Measurements from ENCODE around the gene VHLL.
A peak's percentile ranks its signal among the peaks of the same experiment; 100 is the strongest.

The VHLL gene

DNA sequence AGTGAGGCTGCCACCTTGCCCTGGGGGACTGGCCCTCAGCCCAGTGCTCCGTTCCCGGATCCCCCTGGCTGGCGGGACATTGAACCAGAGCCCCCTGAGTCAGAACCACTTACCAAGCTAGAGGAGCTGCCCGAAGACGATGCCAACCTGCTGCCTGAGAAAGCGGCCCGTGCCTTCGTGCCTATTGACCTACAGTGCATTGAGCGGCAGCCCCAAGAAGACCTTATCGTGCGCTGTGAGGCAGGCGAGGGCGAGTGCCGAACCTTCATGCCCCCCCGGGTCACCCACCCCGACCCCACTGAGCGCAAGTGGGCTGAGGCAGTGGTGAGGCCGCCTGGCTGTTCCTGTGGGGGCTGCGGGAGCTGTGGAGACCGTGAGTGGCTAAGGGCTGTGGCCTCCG lies 13.7 kb downstream of the VHLL start:
- H3K4me3 ChIP-seq (ENCODE audit: low read depth, low read length) = no peak overlapping the region
- CTCF ChIA-PET = interaction anchor here (1.2 to 1.6 kb wide), 3 partner anchors 34 to 60 kb away, joined by 3 to 4 read pairs (median 3); no protein-coding TSS in a partner anchor
- POLR2A ChIA-PET = interaction anchor here (0.6 to 1.2 kb wide), 3 partner anchors 10 to 68 kb away, joined by 4 to 6 read pairs (median 4); no protein-coding TSS in a partner anchor
- no peak for DNase-seq (ENCODE audit: low read depth, low spot score)
- TF ChIP-seq CTCF (IDR thresholded peaks at IDR 0.05; ENCODE audit: insufficient read depth, low read length, missing control alignments) = no peak

GRCh38 chr1:156284757-156285156 lies 14.3 kb downstream of the VHLL start:
- no peak overlapping the region for H3K4me3 ChIP-seq (ENCODE audit: low read depth, low read length)
- CTCF ChIA-PET = interaction anchor here (1.2 kb wide), 2 partner anchors 35 to 60 kb away, joined by 3 read pairs; no protein-coding TSS in a partner anchor
- no peak for DNase-seq (ENCODE audit: low read depth, low spot score)
- POLR2A ChIA-PET = interaction anchor here (1.1 to 1.2 kb wide), 2 partner anchors 10 to 12 kb away, joined by 4 read pairs; no protein-coding TSS in a partner anchor
- TF ChIP-seq CTCF (IDR thresholded peaks at IDR 0.05; ENCODE audit: insufficient read depth, low read length, missing control alignments) = no peak

DNA sequence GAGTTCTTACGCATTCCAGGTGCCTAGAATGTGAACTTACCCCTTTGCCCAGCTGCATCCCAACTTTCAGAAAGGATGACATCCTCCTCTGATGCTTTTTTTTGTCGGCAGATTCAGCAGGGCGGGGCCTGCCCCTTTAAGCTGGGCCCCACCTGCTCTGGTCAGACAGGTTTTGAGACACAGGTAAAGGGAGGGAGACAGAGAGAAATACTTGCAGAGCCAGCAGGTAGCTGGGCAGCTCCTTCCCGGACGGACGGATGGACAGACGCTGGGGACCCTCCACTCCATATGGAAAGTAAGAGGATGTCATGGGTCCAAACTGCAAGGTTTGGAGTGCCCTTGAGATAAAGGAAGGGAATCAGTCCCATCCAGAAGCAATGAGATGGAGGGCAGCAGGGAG lies 15.0 kb downstream of the VHLL start, which contains the start of gene TMEM79:
TSS of gene TMEM79 (plus strand) at position 214 of the 400 bp plus-strand sequence. CDS start 902 bp downstream, outside the sequence.
- ChIA-PET POLR2A (interaction anchor here (0.5 to 1.9 kb wide), 3 partner anchors 10 to 19 kb away, joined by 3 to 7 read pairs (median 3); partner anchors contain the start of gene GLMP), CTCF (interaction anchor here (1.0 to 2.0 kb wide), 5 partner anchors 22 to 59 kb away, joined by 3 to 6 read pairs (median 3); no protein-coding TSS in a partner anchor)
- no peak for DNase-seq (ENCODE audit: low read depth, low spot score)
- no peak for TF ChIP-seq CTCF (IDR thresholded peaks at IDR 0.05; ENCODE audit: insufficient read depth, low read length, missing control alignments)
- H3K4me3 ChIP-seq (ENCODE audit: low read depth, low read length) = peak within 1 kb of the TSS; percentile 86

DNA sequence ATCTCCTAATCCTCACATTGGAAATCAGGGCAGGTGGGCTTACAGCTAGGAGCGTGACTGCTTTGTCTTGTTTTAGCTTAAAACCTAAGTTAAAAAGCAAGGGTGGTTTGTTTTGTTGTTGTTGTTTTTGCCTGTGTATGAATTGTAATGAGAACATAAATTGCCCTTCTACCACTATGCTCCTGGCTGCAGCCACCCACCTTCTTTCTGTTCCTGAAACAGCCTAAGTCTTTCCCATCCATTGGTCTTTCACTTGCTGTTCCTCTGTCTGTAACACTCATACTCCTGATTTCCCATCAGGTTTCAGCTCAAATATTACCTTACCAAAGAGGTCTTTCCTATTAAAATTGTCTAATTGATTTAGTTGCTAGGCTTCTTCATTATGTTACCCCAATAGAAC lies 15.6 kb downstream of the VHLL start:
- ChIA-PET CTCF (interaction anchor here (0.9 to 3.3 kb wide), 9 partner anchors 11 to 187 kb away, joined by 3 to 13 read pairs (median 4); no protein-coding TSS in a partner anchor), POLR2A (interaction anchor here (0.5 to 1.9 kb wide), 6 partner anchors 8 to 156 kb away, joined by 3 to 8 read pairs (median 5); partner anchors contain the start of gene GLMP)
- TF ChIP-seq CTCF (IDR thresholded peaks at IDR 0.05; ENCODE audit: insufficient read depth, low read length, missing control alignments) = no peak
- peak overlapping the region; percentile 86 for H3K4me3 ChIP-seq (ENCODE audit: low read depth, low read length)
- DNase-seq (ENCODE audit: low read depth, low spot score) = no peak

GRCh38 chr1:156282479-156283222 lies 16.5 kb downstream of the VHLL start, which contains the start of gene SMG5:
TSS of gene SMG5 (minus strand) at chr1:156282825. CDS start at chr1:156282680, 145 bp downstream.
- DNase-seq (ENCODE audit: low read depth, low spot score) = peak; percentile 93
- TF ChIP-seq CTCF (IDR thresholded peaks at IDR 0.05; ENCODE audit: insufficient read depth, low read length, missing control alignments) = no peak
- POLR2A ChIA-PET = interaction anchor here (0.7 to 1.9 kb wide), 7 partner anchors 9 to 155 kb away, joined by 3 to 8 read pairs (median 3); partner anchors contain the start of gene GLMP
- H3K4me3 ChIP-seq (ENCODE audit: low read depth, low read length) = peak within 1 kb of the TSS; percentile 86
- CTCF ChIA-PET = interaction anchor here (0.7 to 3.3 kb wide), 14 partner anchors 10 to 192 kb away, joined by 3 to 18 read pairs (median 6); partner anchors contain the start of gene GLMP

Measured in AG04449 (cell line).